Caco-2 (cell line): ENCODE data around the gene KIF16B. TPM values are rescaled to one million over a fixed set of nuclear protein-coding genes. Genes with fewer than 3 reads are reported as not detected.

Source experiments
- BruUV-seq: library from RNA; stranded (reverse); fragments of 400-500 nt; replicated peaks from 2 replicates; lab custom pipeline; 2021; lab: Mats Ljungman, UMichigan
- CTCF ChIA-PET: fragments of 300-600 bp; sonication (Branson Sonifier 250); formaldehyde crosslinking; loops from one replicate; lab custom pipeline; 2022; ENCODE audit warnings: antibody characterized with exemption; lab: Charles Lee
- POLR2A ChIA-PET: fragments of 300-600 bp; sonication (Branson Sonifier 250); formaldehyde crosslinking; loops from one replicate; lab custom pipeline; 2022; ENCODE audit warnings: antibody characterized with exemption; lab: Charles Lee
- DNase-seq, 2 experiments: peaks; one replicate each; pipeline versions ENCODE4 v3.0.0 to v3.0.0-alpha.2; 2020 to 2022
- H3K27me3 ChIP-seq: replicated peaks from 2 replicates; pipeline ENCODE4 v1.6.0; 2011; ENCODE audit warnings: low read length; ENCODE audit not compliant: control insufficient read depth, insufficient read depth
- H3K36me3 ChIP-seq: 2 replicates; pipeline ENCODE4 v1.5.1; 2011; ENCODE audit warnings: low read length; ENCODE audit not compliant: control insufficient read depth, insufficient read depth
- H3K4me1 ChIP-seq: fragments of 250-450 bp; sonication (Bioruptor Pico); 2 replicates; pipeline ENCODE4 v1.5.1; 2020; ENCODE audit warnings: mild to moderate bottlenecking
- H3K4me3 ChIP-seq: 2 replicates; pipeline ENCODE4 v1.5.1; 2011; ENCODE audit warnings: low read depth, mild to moderate bottlenecking, control low read depth, low read length
- H3K9me3 ChIP-seq: fragments of 250-450 bp; sonication (Bioruptor Pico); 2 replicates; pipeline ENCODE4 v1.5.1; 2020; ENCODE audit warnings: mild to moderate bottlenecking, moderate library complexity
- H3K27ac Mint-ChIP-seq: one replicate; pipeline ENCODE4 v1.8.0; 2022; ENCODE audit warnings: mixed read lengths; ENCODE audit not compliant: unreplicated experiment
- H3K27me3 Mint-ChIP-seq: one replicate; pipeline ENCODE4 v1.8.0; 2022; ENCODE audit warnings: mixed read lengths; ENCODE audit not compliant: insufficient read depth, unreplicated experiment
- H3K36me3 Mint-ChIP-seq: one replicate; pipeline ENCODE4 v1.8.0; 2022; ENCODE audit warnings: mild to moderate bottlenecking, mixed read lengths; ENCODE audit not compliant: insufficient read depth, unreplicated experiment
- H3K4me1 Mint-ChIP-seq: one replicate; pipeline ENCODE4 v1.8.0; 2022; ENCODE audit warnings: low read depth, mixed read lengths; ENCODE audit not compliant: unreplicated experiment
- H3K4me3 Mint-ChIP-seq: one replicate; pipeline ENCODE4 v1.8.0; 2022; ENCODE audit warnings: mild to moderate bottlenecking, moderate library complexity, mixed read lengths; ENCODE audit not compliant: unreplicated experiment
- H3K9me3 Mint-ChIP-seq: one replicate; pipeline ENCODE4 v1.8.0; 2022; ENCODE audit warnings: mixed read lengths; ENCODE audit not compliant: unreplicated experiment
- intact Hi-C: fragments of 100-400 bp; cut with micrococcal nuclease; formaldehyde crosslinking; loops from one replicate; pipeline ENCODE4 v1.10.0; 2022; ENCODE audit not compliant: unreplicated experiment
- total RNA-seq: library from RNA; stranded (reverse); gene quantifications from 2 replicates; pipeline ENCODE4 v1.2.3, GENCODE V29; 2022
- TF ChIP-seq, protein P1 (sequence below), 2 experiments: fragments of 200-600 bp in 1 of 2; IDR thresholded peaks; 1 replicate in 1 of 2; 2 replicates in 1 of 2; pipeline versions ENCODE4 v1.5.1 to v1.8.0; 2011 to 2022; ENCODE audit warnings: antibody characterized with exemption in 1 of 2, control low read depth in 1 of 2, inconsistent platforms in 1 of 2, low read depth in 1 of 2, low read length in 1 of 2, mild to moderate bottlenecking in 1 of 2, moderate library complexity in 1 of 2; ENCODE audit not compliant: insufficient read depth in 1 of 2, severe bottlenecking in 1 of 2, unreplicated experiment in 1 of 2

Gene KIF16B
- total RNA-seq, 1 experiment from 2014 or later = 11.3 TPM

DNA sequence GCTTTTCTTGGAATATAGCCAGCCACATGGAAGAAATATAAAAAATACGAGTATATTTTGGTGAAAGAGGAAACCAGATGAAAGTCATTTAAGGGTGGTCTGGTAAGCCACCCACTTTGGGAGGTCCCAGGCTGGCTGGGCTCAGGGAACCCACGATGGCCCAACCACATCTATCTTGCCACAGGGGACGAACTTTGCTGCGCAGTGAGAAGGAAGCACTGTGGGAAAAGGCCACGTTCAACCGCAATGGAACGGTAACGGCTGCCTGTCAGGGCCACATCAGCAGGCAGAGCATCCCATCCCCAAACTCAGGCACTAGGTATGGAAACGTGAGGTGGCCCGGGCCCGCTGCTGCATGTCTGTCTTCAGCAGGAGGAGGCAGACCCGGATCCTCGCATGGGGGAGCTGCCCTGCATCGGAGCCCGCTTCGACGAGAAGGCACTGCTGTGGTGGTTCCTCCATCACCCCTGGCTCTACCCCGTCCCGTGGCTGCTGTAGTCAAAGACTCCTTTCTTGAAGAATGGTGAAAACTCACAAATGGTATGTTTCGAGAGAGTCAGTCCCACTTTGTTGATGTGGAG, 300.4 kb downstream of the KIF16B start:
- Mint-ChIP-seq H3K27ac (no peak overlapping the region), H3K36me3 (no peaks in the 10 kb centered on the region), H3K27me3 (no peaks in the 10 kb centered on the region), H3K4me3 (no peak overlapping the region), H3K4me1 (peaks cover 18% of the 10 kb centered on the region), H3K9me3 (no peaks in the 10 kb centered on the region)
- no TSS peak for BruUV-seq
- peaks cover 18% of the 10 kb centered on the region for H3K4me1 ChIP-seq
- POLR2A ChIA-PET = no interaction called here
- no peak for DNase-seq
- H3K4me3 ChIP-seq = no peak overlapping the region
- H3K36me3 ChIP-seq = no peaks in the 10 kb centered on the region
- CTCF ChIA-PET = no interaction called here
- no peaks in the 10 kb centered on the region; the same call in 1 of the 2 replicates for H3K9me3 ChIP-seq
- intact Hi-C loops = loop anchor here (10.0 kb wide), 1 partner anchor 302 kb away; the partner anchor contains the start of gene KIF16B
- H3K27me3 ChIP-seq = no peaks in the 10 kb centered on the region
- TF ChIP-seq, protein P1, sequence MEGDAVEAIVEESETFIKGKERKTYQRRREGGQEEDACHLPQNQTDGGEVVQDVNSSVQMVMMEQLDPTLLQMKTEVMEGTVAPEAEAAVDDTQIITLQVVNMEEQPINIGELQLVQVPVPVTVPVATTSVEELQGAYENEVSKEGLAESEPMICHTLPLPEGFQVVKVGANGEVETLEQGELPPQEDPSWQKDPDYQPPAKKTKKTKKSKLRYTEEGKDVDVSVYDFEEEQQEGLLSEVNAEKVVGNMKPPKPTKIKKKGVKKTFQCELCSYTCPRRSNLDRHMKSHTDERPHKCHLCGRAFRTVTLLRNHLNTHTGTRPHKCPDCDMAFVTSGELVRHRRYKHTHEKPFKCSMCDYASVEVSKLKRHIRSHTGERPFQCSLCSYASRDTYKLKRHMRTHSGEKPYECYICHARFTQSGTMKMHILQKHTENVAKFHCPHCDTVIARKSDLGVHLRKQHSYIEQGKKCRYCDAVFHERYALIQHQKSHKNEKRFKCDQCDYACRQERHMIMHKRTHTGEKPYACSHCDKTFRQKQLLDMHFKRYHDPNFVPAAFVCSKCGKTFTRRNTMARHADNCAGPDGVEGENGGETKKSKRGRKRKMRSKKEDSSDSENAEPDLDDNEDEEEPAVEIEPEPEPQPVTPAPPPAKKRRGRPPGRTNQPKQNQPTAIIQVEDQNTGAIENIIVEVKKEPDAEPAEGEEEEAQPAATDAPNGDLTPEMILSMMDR (IDR thresholded peaks at IDR 0.05; ENCODE audit: insufficient read depth in 1 of 2, low read depth in 1 of 2, low read length in 1 of 2, severe bottlenecking in 1 of 2, unreplicated experiment in 1 of 2) = no peak

DNA sequence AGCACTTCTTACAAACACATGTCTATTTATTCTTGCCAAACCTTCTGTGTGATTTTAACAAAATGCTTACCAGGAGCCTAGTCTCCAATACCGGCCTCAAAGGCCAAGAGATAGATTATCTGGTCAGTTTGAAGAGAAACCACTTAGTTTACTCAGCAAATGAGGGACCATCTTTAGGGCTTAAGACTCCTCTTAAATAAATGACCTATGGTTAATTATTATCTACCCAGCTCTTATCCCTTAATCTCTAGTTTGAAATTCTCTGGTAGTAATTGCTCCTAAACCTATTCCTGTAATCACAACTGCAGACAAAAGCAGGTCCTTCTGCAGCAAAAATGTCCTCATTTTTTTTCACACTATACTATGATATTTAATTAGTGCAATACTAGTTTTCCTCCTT, 301.8 kb downstream of the KIF16B start:
- TF ChIP-seq, protein P1 (IDR thresholded peaks at IDR 0.05; ENCODE audit: insufficient read depth in 1 of 2, low read depth in 1 of 2, low read length in 1 of 2, severe bottlenecking in 1 of 2, unreplicated experiment in 1 of 2) = no peak
- H3K4me3 ChIP-seq = no peak overlapping the region
- H3K27me3 ChIP-seq = no peaks in the 10 kb centered on the region
- no peaks in the 10 kb centered on the region for H3K36me3 ChIP-seq
- peaks cover 18% of the 10 kb centered on the region for H3K4me1 Mint-ChIP-seq
- intact Hi-C loops = loop anchor here (2.0 to 10.0 kb wide), 2 partner anchors 135 to 303 kb away; partner anchors contain the start of gene KIF16B
- H3K27ac Mint-ChIP-seq = no peak overlapping the region
- peak in 1 of 2 experiments; percentile 53 for DNase-seq
- H3K9me3 Mint-ChIP-seq = peaks cover 11% of the 10 kb centered on the region
- H3K4me1 ChIP-seq = peaks cover 18% of the 10 kb centered on the region
- no peaks in the 10 kb centered on the region for H3K36me3 Mint-ChIP-seq
- H3K27me3 Mint-ChIP-seq = no peaks in the 10 kb centered on the region
- H3K9me3 ChIP-seq = peaks cover 3% of the 10 kb centered on the region
- CTCF ChIA-PET = no interaction called here
- POLR2A ChIA-PET = no interaction called here
- BruUV-seq = no TSS peak
- no peak overlapping the region for H3K4me3 Mint-ChIP-seq

DNA sequence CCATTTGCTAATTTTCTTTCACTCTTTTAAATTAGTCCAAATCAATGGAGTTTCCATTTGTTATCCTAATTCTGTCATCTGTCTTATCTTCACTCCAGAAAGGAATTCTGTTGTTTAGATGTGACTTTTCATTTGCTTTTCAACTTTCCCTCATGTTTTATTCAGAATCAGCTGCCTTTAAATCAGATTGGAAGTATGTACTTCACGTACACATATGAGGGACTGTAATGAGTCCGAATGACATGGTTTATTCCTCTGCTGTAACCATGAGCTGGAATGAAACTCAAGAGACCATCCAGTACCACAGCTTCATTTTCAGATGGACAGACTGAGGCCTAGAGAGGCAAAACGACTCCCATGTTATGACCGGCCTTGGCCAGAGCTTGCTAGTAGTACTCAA, 302.3 kb downstream of the KIF16B start:
- no peaks in the 10 kb centered on the region for H3K36me3 ChIP-seq
- peaks cover 8% of the 10 kb centered on the region for H3K9me3 ChIP-seq
- no peak for DNase-seq
- H3K4me1 ChIP-seq = peaks cover 18% of the 10 kb centered on the region
- H3K27me3 ChIP-seq = no peaks in the 10 kb centered on the region
- H3K4me3 ChIP-seq = no peak overlapping the region
- no peaks in the 10 kb centered on the region for H3K36me3 Mint-ChIP-seq
- CTCF ChIA-PET = interaction anchor here (0.6 kb wide), 2 partner anchors 70 to 551 kb away, joined by 3 to 10 read pairs; no protein-coding TSS in a partner anchor
- TF ChIP-seq, protein P1 (IDR thresholded peaks at IDR 0.05; ENCODE audit: insufficient read depth in 1 of 2, low read depth in 1 of 2, low read length in 1 of 2, severe bottlenecking in 1 of 2, unreplicated experiment in 1 of 2) = no peak
- H3K27me3 Mint-ChIP-seq = no peaks in the 10 kb centered on the region
- POLR2A ChIA-PET = interaction anchor here (0.6 kb wide), 1 partner anchor 8 kb away, joined by 15 read pairs; no protein-coding TSS in a partner anchor
- intact Hi-C loops = loop anchor here (2.0 to 10.0 kb wide), 2 partner anchors 136 to 304 kb away; partner anchors contain the start of gene KIF16B
- no peak overlapping the region for H3K27ac Mint-ChIP-seq
- no TSS peak for BruUV-seq
- peaks cover 18% of the 10 kb centered on the region for H3K4me1 Mint-ChIP-seq
- H3K9me3 Mint-ChIP-seq = peaks cover 16% of the 10 kb centered on the region
- no peak overlapping the region for H3K4me3 Mint-ChIP-seq
